NT2/D1 (cell line): Measurements from ENCODE around the gene AP1S2.

Experiments used
- DNase-seq: peaks from one replicate; pipeline ENCODE4 v3.0.0-alpha.2; 2011; ENCODE audit warnings: low read depth, low spot score
- H3K27me3 ChIP-seq: 2 replicates; pipeline ENCODE4 v1.6.0; 2011; ENCODE audit warnings: mild to moderate bottlenecking; ENCODE audit not compliant: insufficient read length, insufficient read depth
- H3K36me3 ChIP-seq: 2 replicates; pipeline ENCODE4 v1.6.1; 2011; ENCODE audit warnings: mild to moderate bottlenecking, low read length, mixed read lengths; ENCODE audit not compliant: insufficient read depth, insufficient read length
- H3K4me1 ChIP-seq: 2 replicates; pipeline ENCODE4 v1.5.1; 2011; ENCODE audit not compliant: insufficient read depth, insufficient read length
- H3K4me3 ChIP-seq: 2 replicates; pipeline ENCODE4 v1.5.1; 2011; ENCODE audit warnings: low read depth; ENCODE audit not compliant: insufficient read length
- H3K9ac ChIP-seq: 2 replicates; pipeline ENCODE4 v1.6.0; 2011; ENCODE audit warnings: low read depth; ENCODE audit not compliant: insufficient read length
- H3K9me3 ChIP-seq: 2 replicates; pipeline ENCODE4 v1.5.1; 2011; ENCODE audit warnings: mild to moderate bottlenecking, low read length; ENCODE audit not compliant: insufficient read depth
- SUZ12 ChIP-seq: IDR thresholded peaks from 2 replicates; pipeline ENCODE4 v1.6.1; 2011; ENCODE audit not compliant: insufficient read length, insufficient read depth; ENCODE audit errors: extremely low read depth
- YY1 ChIP-seq: IDR thresholded peaks from 2 replicates; pipeline ENCODE4 v1.6.1; 2011; ENCODE audit not compliant: insufficient read length, insufficient read depth
- ZNF274 ChIP-seq: IDR thresholded peaks from 2 replicates; pipeline ENCODE4 v1.6.1; 2011; ENCODE audit warnings: mild to moderate bottlenecking, low read depth, low read length

The AP1S2 gene

GRCh38 chrX:15820106-15821073 is 34.2 kb downstream of the AP1S2 start:
- no peak for TF ChIP-seq YY1
- Histone ChIP-seq H3K27me3 (no peaks in the 10 kb centered on the region), H3K36me3 (peaks cover 56% of the 10 kb centered on the region), H3K4me1 (no peaks in the 10 kb centered on the region), H3K9me3 (no peaks in the 10 kb centered on the region), H3K9ac (no peak overlapping the region), H3K4me3 (no peak overlapping the region)
- no peak for DNase-seq

- no peaks in the 10 kb centered on the region for H3K9me3 ChIP-seq
- TF ChIP-seq SUZ12 (no peak), YY1 (no peak), ZNF274 (no peak)
- no peak overlapping the region for H3K4me3 ChIP-seq
- H3K9ac ChIP-seq: no peak overlapping the region
- no peaks in the 10 kb centered on the region for H3K4me1 ChIP-seq
- H3K27me3 ChIP-seq: no peaks in the 10 kb centered on the region
- no peak for DNase-seq
- peaks cover 66% of the 10 kb centered on the region for H3K36me3 ChIP-seq
Observed at GRCh38 chrX:15816886-15817285, 37.7 kb downstream of the AP1S2 start.

- Histone ChIP-seq H3K9ac (no peak overlapping the region), H3K27me3 (no peaks in the 10 kb centered on the region), H3K4me3 (no peak overlapping the region), H3K36me3 (peaks cover 69% of the 10 kb centered on the region), H3K9me3 (no peaks in the 10 kb centered on the region), H3K4me1 (no peaks in the 10 kb centered on the region)
- no peak for TF ChIP-seq ZNF274
- no peak for DNase-seq
Observed at GRCh38 chrX:15816438-15816809, 38.2 kb downstream of the AP1S2 start.

- H3K4me1 ChIP-seq: no peaks in the 10 kb centered on the region
- peaks cover 73% of the 10 kb centered on the region for H3K36me3 ChIP-seq
- TF ChIP-seq SUZ12: no peak
- TF ChIP-seq YY1: no peak
- no peak for TF ChIP-seq ZNF274
- no peaks in the 10 kb centered on the region for H3K9me3 ChIP-seq
- DNase-seq: no peak
- H3K9ac ChIP-seq: no peak overlapping the region
- no peak overlapping the region for H3K4me3 ChIP-seq
- no peaks in the 10 kb centered on the region for H3K27me3 ChIP-seq
Observed at GRCh38 chrX:15815779-15816437, 38.7 kb downstream of the AP1S2 start.

GRCh38 chrX:15814771-15815365 is 39.7 kb downstream of the AP1S2 start:
- no peak overlapping the region for H3K4me3 ChIP-seq
- H3K36me3 ChIP-seq: peaks cover 70% of the 10 kb centered on the region
- DNase-seq: no peak
- H3K9me3 ChIP-seq: no peaks in the 10 kb centered on the region
- TF ChIP-seq SUZ12 (no peak), ZNF274 (no peak), YY1 (no peak)
- H3K27me3 ChIP-seq: no peaks in the 10 kb centered on the region
- H3K9ac ChIP-seq: no peak overlapping the region
- H3K4me1 ChIP-seq: no peaks in the 10 kb centered on the region

- Histone ChIP-seq H3K9ac (no peak overlapping the region), H3K9me3 (no peaks in the 10 kb centered on the region), H3K36me3 (peaks cover 72% of the 10 kb centered on the region), H3K4me3 (no peak overlapping the region), H3K27me3 (no peaks in the 10 kb centered on the region), H3K4me1 (no peaks in the 10 kb centered on the region)
- TF ChIP-seq YY1: no peak
- TF ChIP-seq SUZ12: no peak
- no peak for TF ChIP-seq ZNF274
- no peak for DNase-seq
Observed at GRCh38 chrX:15813416-15813815, 41.2 kb downstream of the AP1S2 start.
